IMR-90 (cell line): ENCODE measurements around the gene NTRK3. TPM values are rescaled to one million over a fixed set of nuclear protein-coding genes. Genes with fewer than 3 reads are reported as not detected.

Experiments used
- ATAC-seq: fragments of 200-7000 bp; cut with Tn5 transposase; 2 replicates; pipeline ENCODE4 v1.9.1; 2020; ENCODE audit warnings: low read depth, mild to moderate bottlenecking, moderate library complexity
- BruUV-seq: library from RNA; stranded (reverse); fragments of 400-500 nt; replicated peaks from 2 replicates; lab custom pipeline; 2021; lab: Mats Ljungman, UMichigan
- CTCF ChIA-PET: fragments of 300-600 bp; formaldehyde crosslinking; extraction: SDS; loops from one replicate; lab custom pipeline; 2021; ENCODE audit warnings: antibody characterized with exemption; lab: Yijun Ruan, JAX
- POLR2A ChIA-PET: fragments of 300-600 bp; sonication (Branson Sonifier 250); formaldehyde crosslinking; loops from one replicate; lab custom pipeline; 2022; ENCODE audit warnings: antibody characterized with exemption; ENCODE audit not compliant: unreplicated experiment; lab: Charles Lee
- DNase-seq: peaks from one replicate; pipeline ENCODE4 v3.0.0; 2013
- H2AFZ ChIP-seq: replicated peaks from 2 replicates; pipeline ENCODE3; 2013; ENCODE audit warnings: low read length, mild to moderate bottlenecking; ENCODE audit not compliant: poor library complexity
- H2AK5ac ChIP-seq: 2 replicates; pipeline ENCODE4 v1.6.1; 2013; ENCODE audit warnings: low read depth, low read length, inconsistent platforms
- H2AK9ac ChIP-seq: replicated peaks from 2 replicates; pipeline ENCODE3; 2013; ENCODE audit warnings: mild to moderate bottlenecking, low read depth, low read length, moderate library complexity; ENCODE audit not compliant: poor library complexity
- H2BK120ac ChIP-seq: 2 replicates; pipeline ENCODE4 v1.6.1; 2013; ENCODE audit warnings: low read depth, low read length, inconsistent platforms
- H2BK15ac ChIP-seq: 3 replicates; pipeline ENCODE4 v1.6.1; 2013; ENCODE audit warnings: low read depth, low read length, inconsistent platforms
- H2BK20ac ChIP-seq: 2 replicates; pipeline ENCODE4 v1.6.1; 2013; ENCODE audit warnings: low read depth, mild to moderate bottlenecking, inconsistent platforms, low read length, moderate library complexity
- H2BK5ac ChIP-seq: 2 replicates; pipeline ENCODE4 v1.6.1; 2013; ENCODE audit warnings: mild to moderate bottlenecking, low read depth, low read length, inconsistent platforms; ENCODE audit not compliant: poor library complexity, severe bottlenecking
- H3K14ac ChIP-seq: replicated peaks from 2 replicates; pipeline ENCODE4 v1.6.1; 2013; ENCODE audit warnings: low read depth, low read length, inconsistent platforms
- H3K18ac ChIP-seq: 2 replicates; pipeline ENCODE4 v1.6.1; 2013; ENCODE audit warnings: low read depth, low read length, control low read depth
- H3K23ac ChIP-seq: 2 replicates; pipeline ENCODE4 v1.6.1; 2013; ENCODE audit warnings: low read depth, low read length, inconsistent platforms
- H3K27ac ChIP-seq: 2 replicates; pipeline ENCODE4 v1.5.1; 2013; ENCODE audit warnings: mild to moderate bottlenecking, control low read depth, low read length; ENCODE audit not compliant: insufficient read depth
- H3K27me3 ChIP-seq: 2 replicates; pipeline ENCODE4 v1.6.1; 2013; ENCODE audit warnings: low read length; ENCODE audit not compliant: control insufficient read depth, insufficient read depth
- H3K36me3 ChIP-seq: 2 replicates; pipeline ENCODE4 v1.6.1; 2013; ENCODE audit warnings: low read length, mixed read lengths; ENCODE audit not compliant: control insufficient read depth, insufficient read depth
- H3K4ac ChIP-seq: 2 replicates; pipeline ENCODE4 v1.6.1; 2013; ENCODE audit warnings: low read depth, low read length, inconsistent platforms
- H3K4me1 ChIP-seq: 2 replicates; pipeline ENCODE4 v1.6.1; 2013; ENCODE audit warnings: low read length, mixed read lengths; ENCODE audit not compliant: control insufficient read depth, insufficient read depth
- H3K4me2 ChIP-seq: 2 replicates; pipeline ENCODE4 v1.6.1; 2013; ENCODE audit warnings: low read depth, mild to moderate bottlenecking, control low read depth, low read length, moderate library complexity
- H3K4me3 ChIP-seq: 2 replicates; pipeline ENCODE4 v1.5.1; 2013; ENCODE audit warnings: low read depth, mild to moderate bottlenecking, control low read depth, low read length, moderate library complexity; ENCODE audit not compliant: insufficient read depth
- H3K56ac ChIP-seq: 2 replicates; pipeline ENCODE4 v1.6.1; 2013; ENCODE audit warnings: low read length, inconsistent platforms; ENCODE audit not compliant: insufficient read depth; ENCODE audit errors: extremely low read depth
- H3K79me1 ChIP-seq, 2 experiments: 2 replicates each; pipeline ENCODE4 v1.6.1; 2013; ENCODE audit warnings: low read length in 2 of 2, inconsistent platforms in 1 of 2, low read depth in 1 of 2
- H3K9ac ChIP-seq: 2 replicates; pipeline ENCODE4 v1.6.1; 2013; ENCODE audit warnings: low read depth, low read length, control low read depth
- H3K9me1 ChIP-seq: 2 replicates; pipeline ENCODE4 v1.6.1; 2013; ENCODE audit warnings: low read length, inconsistent platforms; ENCODE audit not compliant: insufficient read depth
- H3K9me3 ChIP-seq: 2 replicates; pipeline ENCODE4 v1.6.1; 2013; ENCODE audit warnings: low read length; ENCODE audit not compliant: control insufficient read depth, insufficient read depth
- H4K20me1 ChIP-seq: 2 replicates; pipeline ENCODE4 v1.6.1; 2013; ENCODE audit warnings: low read length, inconsistent platforms; ENCODE audit not compliant: insufficient read depth
- H4K5ac ChIP-seq: 2 replicates; pipeline ENCODE4 v1.6.1; 2013; ENCODE audit warnings: mild to moderate bottlenecking, low read depth, low read length, control low read depth
- H4K8ac ChIP-seq, 2 experiments: 2 replicates each; pipeline ENCODE4 v1.6.1; 2013; ENCODE audit warnings: low read depth in 2 of 2, low read length in 2 of 2, control low read depth in 1 of 2, inconsistent platforms in 1 of 2
- H4K91ac ChIP-seq: 2 replicates; pipeline ENCODE4 v1.6.1; 2013; ENCODE audit warnings: low read depth, low read length, inconsistent platforms; ENCODE audit not compliant: insufficient read depth
- BHLHE40 ChIP-seq: fragments of 150-350 bp; IDR thresholded peaks from 2 replicates; pipeline ENCODE4 v1.6.1; 2016; ENCODE audit warnings: mild to moderate bottlenecking, low read depth, low read length
- CEBPB ChIP-seq: IDR thresholded peaks from 2 replicates; pipeline ENCODE4 v1.6.1; 2012; ENCODE audit warnings: low read depth, low read length, improper control_type of control experiment
- CHD1 ChIP-seq: IDR thresholded peaks from 2 replicates; pipeline ENCODE4 v1.6.1; 2012; ENCODE audit warnings: low read depth, low read length, improper control_type of control experiment
- MAZ ChIP-seq: IDR thresholded peaks from 2 replicates; pipeline ENCODE4 v1.6.1; 2012; ENCODE audit warnings: low read depth, mild to moderate bottlenecking, low read length, improper control_type of control experiment, moderate library complexity, borderline replicate concordance
- MXI1 ChIP-seq: IDR thresholded peaks from 2 replicates; pipeline ENCODE4 v1.6.1; 2012; ENCODE audit warnings: low read depth, mild to moderate bottlenecking, low read length, moderate library complexity, borderline replicate concordance
- NFE2L2 ChIP-seq: fragments of 150-350 bp; IDR thresholded peaks from 2 replicates; pipeline ENCODE4 v1.6.1; 2016; ENCODE audit warnings: low read depth, mild to moderate bottlenecking, low read length
- POLR2A ChIP-seq: IDR thresholded peaks from 2 replicates; pipeline ENCODE4 v1.6.1; 2012; ENCODE audit warnings: mild to moderate bottlenecking, low read depth, low read length
- RAD21 ChIP-seq: IDR thresholded peaks from 2 replicates; pipeline ENCODE4 v1.6.1; 2012; ENCODE audit warnings: low read length, improper control_type of control experiment
- RFX5 ChIP-seq: IDR thresholded peaks from 2 replicates; pipeline ENCODE4 v1.8.0; 2012; ENCODE audit warnings: low read depth, mild to moderate bottlenecking, low read length, moderate library complexity
- SMC3 ChIP-seq: fragments of 150-350 bp; IDR thresholded peaks from 2 replicates; pipeline ENCODE4 v1.6.1; 2016; ENCODE audit warnings: low read depth, mild to moderate bottlenecking, antibody characterized with exemption, low read length, moderate library complexity
- WGBS, 2 experiments: methylation state at CpG; one replicate each; pipeline versions ENCODE4 v1.1.5 to v1.1.7; 2013; ENCODE audit warnings: missing lambda C conversion rate in 2 of 2; ENCODE audit not compliant: insufficient read length in 1 of 2; ENCODE audit errors: extremely low coverage in 2 of 2; 5-methylcytosine and 5-hydroxymethylcytosine counted together
- dilution Hi-C: fragments of 300-500 bp; cut with HindIII; formaldehyde crosslinking; loops from one replicate; pipeline ENCODE4 v1.14.3; 2018; ENCODE audit warnings: low sequenced_read_pairs; ENCODE audit not compliant: unreplicated experiment
- in situ Hi-C: fragments of 300-500 bp; cut with MboI; formaldehyde crosslinking; loops from 3 replicates; pipeline ENCODE4 v1.14.3; 2019; ENCODE audit warnings: low sequenced_read_pairs, inconsistent platforms, mixed read lengths
- intact Hi-C: fragments of 100-400 bp; cut with micrococcal nuclease; formaldehyde crosslinking; loops from 2 replicates; pipeline ENCODE4 v1.10.0; 2022
- polyA plus RNA-seq, 3 experiments: library from polyadenylated mRNA; depleted of rRNA; stranded (reverse); fragments of >200 nt; gene quantifications; 2 replicates each; pipeline ENCODE4 v1.2.3, GENCODE V29; 2012; ENCODE audit warnings: low replicate concordance in 1 of 3
- total RNA-seq: library from RNA; depleted of rRNA; stranded (reverse); fragments of >200 nt; gene quantifications from 2 replicates; pipeline ENCODE4 v1.2.3, GENCODE V29; 2012
- TF ChIP-seq, protein P1 (sequence below): fragments of 150-350 bp; IDR thresholded peaks from 2 replicates; pipeline ENCODE4 v1.6.1; 2017; ENCODE audit warnings: mild to moderate bottlenecking, antibody characterized with exemption, low read length, low read depth
- TF ChIP-seq, protein P2 (sequence below): fragments of 150-350 bp; IDR thresholded peaks from 2 replicates; pipeline ENCODE4 v1.6.1; 2016; ENCODE audit warnings: low read depth, mild to moderate bottlenecking, low read length, moderate library complexity, borderline replicate concordance

NTRK3 gene
- total and polyA plus RNA-seq, 2 of the 4 experiments (the other 2 are of a cell fraction): under 0.01 to 0.15 TPM

GRCh38 chr15:87940768-87941167 lies 315.8 kb downstream of the NTRK3 start:
- no peak overlapping the region for H2BK15ac ChIP-seq
- DNase-seq (no peak), ATAC-seq (no peak)
- H4K91ac ChIP-seq: no peak overlapping the region
- no peaks in the 10 kb centered on the region for H3K4me1 ChIP-seq
- no peak overlapping the region for H3K4ac ChIP-seq
- no peak overlapping the region for H3K18ac ChIP-seq
- dilution Hi-C loops (no loop called here), intact Hi-C loops (no loop called here), in situ Hi-C loops (no loop called here)
- no peak overlapping the region for H4K8ac ChIP-seq
- H2BK20ac ChIP-seq: no peak overlapping the region
- H3K9me3 ChIP-seq: peaks cover 2% of the 10 kb centered on the region; the same call in 1 of the 2 replicates
- H2BK5ac ChIP-seq: no peak overlapping the region
- CTCF ChIA-PET: no interaction called here
- no peak overlapping the region for H3K9ac ChIP-seq
- no peak overlapping the region for H3K27ac ChIP-seq
- no peak overlapping the region for H3K56ac ChIP-seq
- no TSS peak for BruUV-seq
- no peak overlapping the region for H3K14ac ChIP-seq
- no peak overlapping the region for H2AFZ ChIP-seq
- H3K9me1 ChIP-seq: no peaks in the 10 kb centered on the region
- no peak overlapping the region for H3K4me3 ChIP-seq
- TF ChIP-seq POLR2A (no peak), NFE2L2 (no peak), MAZ (no peak), RFX5 (no peak), CEBPB (no peak), RAD21 (no peak), MXI1 (no peak), BHLHE40 (no peak), CHD1 (no peak), SMC3 (no peak)
- TF ChIP-seq, protein P1, sequence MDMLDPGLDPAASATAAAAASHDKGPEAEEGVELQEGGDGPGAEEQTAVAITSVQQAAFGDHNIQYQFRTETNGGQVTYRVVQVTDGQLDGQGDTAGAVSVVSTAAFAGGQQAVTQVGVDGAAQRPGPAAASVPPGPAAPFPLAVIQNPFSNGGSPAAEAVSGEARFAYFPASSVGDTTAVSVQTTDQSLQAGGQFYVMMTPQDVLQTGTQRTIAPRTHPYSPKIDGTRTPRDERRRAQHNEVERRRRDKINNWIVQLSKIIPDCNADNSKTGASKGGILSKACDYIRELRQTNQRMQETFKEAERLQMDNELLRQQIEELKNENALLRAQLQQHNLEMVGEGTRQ: no peak
- TF ChIP-seq, protein P2, sequence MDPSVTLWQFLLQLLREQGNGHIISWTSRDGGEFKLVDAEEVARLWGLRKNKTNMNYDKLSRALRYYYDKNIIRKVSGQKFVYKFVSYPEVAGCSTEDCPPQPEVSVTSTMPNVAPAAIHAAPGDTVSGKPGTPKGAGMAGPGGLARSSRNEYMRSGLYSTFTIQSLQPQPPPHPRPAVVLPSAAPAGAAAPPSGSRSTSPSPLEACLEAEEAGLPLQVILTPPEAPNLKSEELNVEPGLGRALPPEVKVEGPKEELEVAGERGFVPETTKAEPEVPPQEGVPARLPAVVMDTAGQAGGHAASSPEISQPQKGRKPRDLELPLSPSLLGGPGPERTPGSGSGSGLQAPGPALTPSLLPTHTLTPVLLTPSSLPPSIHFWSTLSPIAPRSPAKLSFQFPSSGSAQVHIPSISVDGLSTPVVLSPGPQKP: no peak
- no peaks in the 10 kb centered on the region for H3K36me3 ChIP-seq
- H2AK5ac ChIP-seq: no peak overlapping the region
- whole genome bisulfite sequencing, 2 experiments: no CpG with 5 or more reads among the region's 2 CpGs
- H3K79me1 ChIP-seq: no peaks in the 10 kb centered on the region
- H3K23ac ChIP-seq: no peak overlapping the region
- H3K27me3 ChIP-seq: no peaks in the 10 kb centered on the region
- no peak overlapping the region for H2AK9ac ChIP-seq
- POLR2A ChIA-PET: no interaction called here
- H4K5ac ChIP-seq: no peak overlapping the region
- H4K20me1 ChIP-seq: no peaks in the 10 kb centered on the region
- H2BK120ac ChIP-seq: no peak overlapping the region
- no peak overlapping the region for H3K4me2 ChIP-seq
